Activated naive CD4-positive, alpha-beta T cell treated with anti-CD3 and anti-CD28 coated beads, Interleukin-2, amount 50 U/mL, for 24 hours (primary cell): ENCODE measurements around the gene IPO13.

Experiments used
- H3K27ac Mint-ChIP-seq: one replicate; pipeline ENCODE4 v1.8.0; 2021; ENCODE audit warnings: mild to moderate bottlenecking, mixed read lengths
- H3K27me3 Mint-ChIP-seq: one replicate; pipeline ENCODE4 v1.8.0; 2021; ENCODE audit warnings: mixed read lengths
- H3K36me3 Mint-ChIP-seq: one replicate; pipeline ENCODE4 v1.8.0; 2021; ENCODE audit warnings: mixed read lengths
- H3K4me1 Mint-ChIP-seq: one replicate; pipeline ENCODE4 v1.8.0; 2021; ENCODE audit warnings: mixed read lengths
- H3K4me3 Mint-ChIP-seq: one replicate; pipeline ENCODE4 v1.8.0; 2021; ENCODE audit warnings: mild to moderate bottlenecking, mixed read lengths
- H3K9me3 Mint-ChIP-seq: one replicate; pipeline ENCODE4 v1.8.0; 2021; ENCODE audit warnings: mixed read lengths

IPO13 gene

DNA sequence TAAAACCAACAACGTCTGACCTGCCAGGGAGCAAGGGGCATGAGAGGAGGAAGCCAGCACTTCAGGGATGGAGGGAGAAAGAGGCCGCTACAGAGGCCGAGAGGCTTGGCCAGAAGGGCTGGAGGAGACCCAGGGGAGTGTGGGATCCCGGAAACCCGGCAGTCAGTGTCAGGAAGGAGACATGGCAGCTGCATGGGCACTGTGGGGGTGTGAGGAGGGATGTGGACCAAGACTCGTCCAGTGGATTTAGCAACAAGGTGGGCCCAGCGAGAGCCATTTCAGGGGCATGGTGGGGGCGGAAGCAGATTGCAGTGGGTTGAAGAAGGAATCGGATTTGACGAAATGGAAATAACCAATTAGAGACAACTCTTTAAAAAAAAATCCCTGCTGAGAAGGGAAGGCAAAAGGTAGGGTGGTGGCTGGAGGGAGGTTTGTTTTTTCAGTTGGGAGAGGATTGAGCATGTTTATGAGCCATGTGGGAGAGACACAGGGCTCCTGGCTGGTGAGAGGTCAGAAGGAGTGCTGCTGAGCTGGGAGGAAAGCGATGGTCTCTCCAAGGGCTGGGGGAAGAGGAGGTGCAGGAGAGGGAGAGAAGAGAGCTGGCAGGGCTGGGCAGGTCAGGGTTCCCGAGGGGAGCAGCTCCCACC is 36.6 kb downstream of the IPO13 start:
- no peak overlapping the region for H3K27ac Mint-ChIP-seq
- peaks cover 7% of the 10 kb centered on the region for H3K4me1 Mint-ChIP-seq
- H3K36me3 Mint-ChIP-seq: peaks cover 2% of the 10 kb centered on the region
- H3K4me3 Mint-ChIP-seq: no peak overlapping the region
- peaks cover 2% of the 10 kb centered on the region for H3K27me3 Mint-ChIP-seq
- no peaks in the 10 kb centered on the region for H3K9me3 Mint-ChIP-seq

DNA sequence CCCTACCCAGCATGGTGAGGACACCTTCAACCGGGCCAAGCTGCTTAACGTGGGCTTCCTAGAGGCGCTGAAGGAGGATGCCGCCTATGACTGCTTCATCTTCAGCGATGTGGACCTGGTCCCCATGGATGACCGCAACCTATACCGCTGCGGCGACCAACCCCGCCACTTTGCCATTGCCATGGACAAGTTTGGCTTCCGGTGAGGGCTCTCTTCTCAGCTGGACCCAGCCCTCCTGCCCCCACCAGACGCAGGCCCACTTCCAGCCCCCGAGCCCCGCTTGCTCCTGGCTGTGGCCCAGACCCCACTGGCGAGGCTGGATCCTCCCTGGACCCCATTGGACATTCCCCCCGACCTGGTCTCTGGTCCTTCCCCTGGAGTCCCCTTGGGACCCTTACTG is 38.1 kb downstream of the IPO13 start:
- no peak overlapping the region for H3K4me3 Mint-ChIP-seq
- H3K36me3 Mint-ChIP-seq: no peaks in the 10 kb centered on the region
- H3K27ac Mint-ChIP-seq: no peak overlapping the region
- peaks cover 2% of the 10 kb centered on the region for H3K4me1 Mint-ChIP-seq
- peaks cover 1% of the 10 kb centered on the region for H3K27me3 Mint-ChIP-seq
- no peaks in the 10 kb centered on the region for H3K9me3 Mint-ChIP-seq

DNA sequence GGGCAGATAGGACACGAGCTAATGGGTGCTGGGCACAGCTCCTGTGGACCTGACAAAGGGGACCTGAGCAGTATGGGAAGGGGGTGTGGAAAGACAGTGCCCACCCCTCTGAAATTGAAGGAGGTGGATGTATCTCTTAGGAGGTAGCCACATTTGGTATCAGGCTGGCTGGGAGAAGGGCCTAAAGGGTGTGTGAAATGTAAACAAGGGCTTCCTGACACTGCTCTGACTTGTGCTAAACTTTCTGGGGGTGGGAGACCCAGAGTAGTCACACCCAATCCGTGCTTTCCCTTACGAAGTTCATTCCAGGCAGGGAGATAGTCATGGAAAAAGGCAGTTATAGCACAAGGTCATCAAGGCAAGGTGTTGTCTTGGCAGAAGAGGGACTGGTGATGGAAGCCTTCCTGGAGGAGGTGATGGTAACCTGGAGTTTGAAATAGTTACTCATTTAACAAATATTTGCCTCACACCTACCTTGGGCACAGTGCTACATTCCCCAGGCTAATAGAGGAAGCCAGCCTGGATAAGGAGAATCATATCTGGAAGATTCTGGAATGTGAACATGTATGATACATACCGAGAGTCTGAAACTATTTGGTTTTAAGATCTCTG is 39.3 kb downstream of the IPO13 start:
- Mint-ChIP-seq H3K27me3 (no peaks in the 10 kb centered on the region), H3K9me3 (no peaks in the 10 kb centered on the region), H3K36me3 (no peaks in the 10 kb centered on the region), H3K4me1 (no peaks in the 10 kb centered on the region), H3K4me3 (no peak overlapping the region), H3K27ac (no peak overlapping the region)

DNA sequence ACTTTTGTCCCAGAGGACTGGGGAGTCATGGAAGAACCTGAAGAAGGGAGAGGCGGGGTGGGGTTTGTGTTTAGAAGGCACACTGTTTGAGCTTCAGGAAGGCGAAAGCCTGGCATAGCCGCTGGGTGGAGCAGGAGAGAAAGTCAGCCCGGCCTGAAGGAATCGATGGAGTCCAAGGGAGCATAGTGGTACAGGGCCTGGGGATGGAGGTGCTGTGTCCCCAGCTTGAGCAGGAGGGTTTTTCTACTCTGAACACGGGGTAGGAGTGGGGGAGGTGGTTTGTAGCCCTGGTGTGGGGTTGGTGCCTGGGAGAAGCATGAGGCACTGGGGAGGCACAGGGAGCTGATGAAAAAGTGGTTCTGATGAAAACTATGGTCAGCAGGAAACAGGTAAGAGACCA is 40.0 kb downstream of the IPO13 start:
- no peak overlapping the region for H3K4me3 Mint-ChIP-seq

DNA sequence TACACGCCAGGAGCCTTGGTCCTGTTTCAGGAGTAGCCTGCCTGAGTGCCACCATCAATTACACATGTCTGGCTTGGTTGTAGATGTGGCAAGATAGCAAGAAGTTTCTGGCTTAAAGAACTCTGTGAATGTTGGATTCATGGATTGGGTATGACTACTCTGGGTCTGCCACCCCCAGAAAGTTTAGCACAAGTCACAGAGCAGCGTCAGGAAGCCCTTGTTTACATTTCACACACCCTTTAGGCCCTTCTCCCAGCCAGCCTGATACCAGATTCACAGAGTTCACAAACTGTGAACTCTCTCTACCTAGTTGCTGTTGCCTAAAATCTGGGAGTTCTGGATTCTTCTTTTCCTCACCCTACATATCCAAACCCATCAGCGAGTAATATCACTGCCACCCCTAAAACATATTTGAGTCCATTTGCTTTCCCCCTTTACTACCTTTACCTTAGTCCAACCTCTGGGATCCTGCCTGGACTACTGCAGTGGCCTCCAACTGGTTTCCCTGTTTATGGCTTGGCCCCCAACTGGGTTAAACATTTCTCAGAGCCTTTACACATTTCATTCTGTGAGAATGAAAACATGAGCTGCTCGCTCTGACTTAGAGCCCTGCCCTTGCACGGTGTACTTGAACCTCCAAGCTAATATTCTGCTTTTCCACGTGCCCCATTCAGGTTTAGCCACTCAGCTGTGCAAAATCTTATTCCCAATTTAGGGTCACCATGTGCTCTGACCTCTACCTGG is 40.6 kb downstream of the IPO13 start:
- Mint-ChIP-seq H3K36me3 (no peaks in the 10 kb centered on the region), H3K9me3 (no peaks in the 10 kb centered on the region), H3K27ac (no peak overlapping the region), H3K27me3 (no peaks in the 10 kb centered on the region), H3K4me3 (no peak overlapping the region), H3K4me1 (peaks cover 2% of the 10 kb centered on the region)

More for the DNA sequence above, 40.0 kb downstream of the IPO13 start:
- Mint-ChIP-seq H3K27ac (no peak overlapping the region), H3K9me3 (no peaks in the 10 kb centered on the region), H3K36me3 (no peaks in the 10 kb centered on the region), H3K4me1 (no peaks in the 10 kb centered on the region), H3K27me3 (no peaks in the 10 kb centered on the region)

DNA sequence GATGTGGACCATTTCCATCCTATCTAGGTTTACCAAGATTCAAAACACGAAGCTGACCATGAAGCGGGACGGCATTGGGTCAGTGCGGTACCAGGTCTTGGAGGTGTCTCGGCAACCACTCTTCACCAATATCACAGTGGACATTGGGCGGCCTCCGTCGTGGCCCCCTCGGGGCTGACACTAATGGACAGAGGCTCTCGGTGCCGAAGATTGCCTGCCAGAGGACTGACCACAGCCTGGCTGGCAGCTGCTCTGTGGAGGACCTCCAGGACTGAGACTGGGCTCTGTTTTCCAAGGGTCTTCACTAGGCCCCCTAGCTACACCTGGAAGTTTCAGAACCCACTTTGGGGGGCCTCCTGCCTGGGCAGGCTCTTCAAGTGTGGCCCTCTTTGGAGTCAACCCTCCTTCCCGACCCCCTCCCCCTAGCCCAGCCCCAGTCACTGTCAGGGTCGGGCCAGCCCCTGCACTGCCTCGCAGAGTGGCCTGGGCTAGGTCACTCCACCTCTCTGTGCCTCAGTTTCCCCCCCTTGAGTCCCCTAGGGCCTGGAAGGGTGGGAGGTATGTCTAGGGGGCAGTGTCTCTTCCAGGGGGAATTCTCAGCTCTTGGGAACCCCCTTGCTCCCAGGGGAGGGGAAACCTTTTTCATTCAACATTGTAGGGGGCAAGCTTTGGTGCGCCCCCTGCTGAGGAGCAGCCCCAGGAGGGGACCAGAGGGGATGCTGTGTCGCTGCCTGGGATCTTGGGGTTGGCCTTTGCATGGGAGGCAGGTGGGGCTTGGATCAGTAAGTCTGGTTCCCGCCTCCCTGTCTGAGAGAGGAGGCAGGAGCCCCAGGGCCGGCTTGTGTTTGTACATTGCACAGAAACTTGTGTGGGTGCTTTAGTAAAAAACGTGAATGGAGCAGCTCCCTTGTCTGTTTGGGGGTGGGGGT is 43.8 kb downstream of the IPO13 start:
- Mint-ChIP-seq H3K4me3 (peak overlapping the region; percentile 88), H3K36me3 (no peaks in the 10 kb centered on the region), H3K9me3 (no peaks in the 10 kb centered on the region), H3K27ac (no peak overlapping the region), H3K27me3 (no peaks in the 10 kb centered on the region), H3K4me1 (peaks cover 8% of the 10 kb centered on the region)

DNA sequence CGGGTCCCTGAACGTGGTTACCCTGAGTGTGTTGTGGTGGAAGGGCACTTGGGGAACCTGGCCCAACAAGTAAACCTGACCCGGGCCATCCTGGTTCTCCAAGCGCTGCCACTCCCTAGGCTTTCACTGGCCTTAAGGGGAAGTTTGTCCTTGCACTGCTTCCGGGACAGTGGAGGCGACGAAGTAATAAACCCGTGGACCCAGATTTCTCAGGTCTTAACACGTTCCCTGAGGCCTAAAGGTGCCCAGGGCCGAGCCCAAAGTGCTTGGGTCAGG is 44.4 kb downstream of the IPO13 start:
- Mint-ChIP-seq H3K4me3 (peak overlapping the region; percentile 88), H3K27me3 (no peaks in the 10 kb centered on the region), H3K36me3 (no peaks in the 10 kb centered on the region), H3K9me3 (no peaks in the 10 kb centered on the region), H3K4me1 (peaks cover 8% of the 10 kb centered on the region), H3K27ac (no peak overlapping the region)

DNA sequence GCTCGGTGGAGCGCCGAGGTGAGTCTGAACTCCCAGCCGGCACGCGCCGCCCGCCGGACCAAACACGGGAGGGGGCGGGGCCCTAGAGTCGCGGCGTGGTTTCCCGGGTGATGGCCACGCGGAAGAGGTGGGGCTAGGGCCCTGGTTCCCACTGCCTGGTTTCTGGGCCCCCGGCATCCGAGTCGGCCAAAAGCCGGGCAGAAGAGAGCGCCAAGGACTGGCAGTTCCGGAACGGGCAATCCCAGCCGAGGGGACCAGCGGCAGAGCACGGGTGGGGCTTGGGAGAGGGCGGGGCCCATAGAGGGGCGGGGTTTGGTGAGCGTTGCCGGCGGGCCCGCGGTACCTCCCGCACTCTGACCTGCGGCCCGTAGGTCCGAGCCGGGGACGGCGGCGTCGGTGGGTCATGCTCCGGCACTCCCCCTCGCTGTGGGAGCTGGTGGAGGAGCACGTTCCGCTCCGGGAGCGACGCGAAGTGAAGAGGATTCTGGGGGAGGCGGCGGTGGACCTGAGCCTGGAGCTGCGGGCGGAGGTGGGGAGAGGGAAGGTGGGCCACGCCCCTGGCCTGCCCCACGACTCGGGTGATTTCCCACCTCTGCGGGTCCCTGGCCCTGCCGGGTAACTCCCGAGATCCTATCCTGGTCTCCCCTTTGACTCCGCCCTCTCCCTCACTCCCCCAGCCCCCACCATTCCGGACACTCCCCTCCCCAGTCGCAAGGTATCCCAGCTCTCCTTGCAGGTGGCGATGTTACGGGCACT is 44.9 kb downstream of the IPO13 start, which contains the start of gene CCDC24:
TSS of gene CCDC24 (plus strand) at position 124 of the 756 bp plus-strand sequence. CDS start at position 404, 280 bp downstream.
- H3K36me3 Mint-ChIP-seq: no peaks in the 10 kb centered on the region
- H3K4me3 Mint-ChIP-seq: peak within 1 kb of the TSS; percentile 88
- H3K9me3 Mint-ChIP-seq: no peaks in the 10 kb centered on the region
- peaks cover 8% of the 10 kb centered on the region for H3K4me1 Mint-ChIP-seq
- no peaks in the 10 kb centered on the region for H3K27me3 Mint-ChIP-seq
- peak within 1 kb of the TSS; percentile 46 for H3K27ac Mint-ChIP-seq

DNA sequence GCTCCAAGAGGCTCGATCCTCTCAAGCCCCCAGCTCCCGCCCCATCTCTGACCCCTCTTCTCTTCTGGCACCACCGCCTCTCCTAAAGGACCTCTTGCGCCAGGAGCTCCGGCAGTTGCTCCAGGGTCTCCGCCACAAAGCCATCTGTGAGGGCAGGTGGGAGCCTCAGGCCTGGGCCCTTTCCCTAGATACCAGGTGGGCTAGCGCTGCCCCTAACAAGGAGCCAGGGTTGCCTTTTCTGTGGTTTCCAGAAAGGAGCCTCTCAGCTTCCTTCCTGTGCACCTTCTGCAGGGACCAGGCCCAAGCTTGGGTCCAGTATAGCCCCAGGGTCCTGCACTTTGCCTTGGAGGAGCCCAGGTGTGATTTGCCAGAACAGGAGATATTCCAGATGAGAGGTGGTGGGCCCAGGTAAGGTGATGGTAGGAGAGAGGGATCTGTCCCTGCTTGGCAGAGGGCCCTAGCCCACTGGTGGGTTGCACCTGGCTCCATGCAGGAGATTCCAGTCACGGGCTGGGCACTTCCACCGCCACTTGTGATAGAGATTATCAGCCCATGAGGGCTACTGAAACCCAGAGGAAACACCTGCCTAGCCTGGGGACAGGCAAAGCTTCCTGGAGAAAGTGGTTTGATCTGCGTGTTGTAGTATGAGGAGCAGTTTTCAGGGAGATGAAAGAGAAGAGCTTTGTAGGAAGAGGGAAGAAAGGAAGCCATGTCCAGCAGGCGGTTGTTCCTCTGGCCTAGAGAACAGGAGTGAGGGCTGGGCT is 45.7 kb downstream of the IPO13 start:
- Mint-ChIP-seq H3K4me1 (peaks cover 8% of the 10 kb centered on the region), H3K4me3 (peak overlapping the region; percentile 88), H3K36me3 (no peaks in the 10 kb centered on the region), H3K27me3 (no peaks in the 10 kb centered on the region), H3K9me3 (no peaks in the 10 kb centered on the region), H3K27ac (peak overlapping the region; percentile 11)

DNA sequence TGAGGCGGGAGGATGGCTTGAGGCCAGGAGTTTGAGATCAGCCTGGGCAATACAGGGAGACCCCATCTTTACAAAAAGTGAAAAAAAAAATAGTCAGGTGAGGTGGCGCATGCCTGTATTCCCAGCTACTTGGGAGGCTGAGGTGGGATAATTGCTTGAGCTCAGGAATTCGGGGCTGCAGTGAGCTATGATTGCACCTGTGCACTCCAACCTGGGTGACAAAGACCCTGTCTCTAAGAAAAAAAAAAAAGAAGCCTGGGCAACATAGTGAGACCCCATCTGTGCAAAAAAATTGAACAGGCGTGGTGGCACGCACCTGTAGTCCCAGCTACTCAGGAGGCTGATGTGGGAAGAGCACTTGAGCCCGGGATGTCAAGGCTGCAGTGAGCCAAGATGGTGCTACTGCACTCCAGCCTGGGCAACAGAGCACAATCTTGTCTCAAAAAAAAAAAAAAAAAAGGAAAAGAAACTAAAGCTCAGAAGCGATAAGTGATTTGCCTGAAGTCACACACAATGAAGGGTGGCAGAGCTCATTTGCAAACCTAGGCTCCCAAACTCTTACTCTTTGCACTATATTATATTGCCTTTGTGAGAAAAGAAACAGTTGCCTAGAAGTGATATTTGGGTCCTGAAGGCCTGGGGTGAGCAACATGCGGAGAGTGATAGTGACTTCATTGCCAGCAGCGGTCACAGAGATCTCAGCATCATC is 46.6 kb downstream of the IPO13 start:
- H3K27ac Mint-ChIP-seq: no peak overlapping the region
- H3K9me3 Mint-ChIP-seq: no peaks in the 10 kb centered on the region

DNA sequence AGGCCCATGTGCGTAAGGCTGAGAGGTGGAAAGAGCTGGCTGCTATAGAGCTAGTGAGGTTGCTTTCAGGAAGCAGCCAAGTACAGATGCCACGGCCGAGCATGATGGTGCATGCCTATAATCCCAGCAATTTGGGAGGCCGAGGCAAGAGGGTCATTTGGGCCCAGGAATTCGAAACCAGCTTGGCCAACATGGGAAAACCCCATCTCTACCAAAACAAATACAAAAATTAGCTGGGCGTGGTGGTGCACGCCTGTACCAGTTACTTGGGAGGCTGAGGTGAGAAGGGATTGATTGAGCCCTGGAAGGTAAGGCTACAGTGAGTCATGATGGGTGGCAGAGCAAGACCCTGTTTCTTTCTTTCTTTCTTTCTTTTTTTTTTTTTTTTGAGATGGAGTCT is 47.3 kb downstream of the IPO13 start:
- no peaks in the 10 kb centered on the region for H3K27me3 Mint-ChIP-seq
- no peak overlapping the region for H3K27ac Mint-ChIP-seq
- no peak overlapping the region for H3K4me3 Mint-ChIP-seq

More for the DNA sequence above, 46.6 kb downstream of the IPO13 start:
- Mint-ChIP-seq H3K36me3 (no peaks in the 10 kb centered on the region), H3K4me3 (no peak overlapping the region), H3K4me1 (peaks cover 8% of the 10 kb centered on the region), H3K27me3 (no peaks in the 10 kb centered on the region)

DNA sequence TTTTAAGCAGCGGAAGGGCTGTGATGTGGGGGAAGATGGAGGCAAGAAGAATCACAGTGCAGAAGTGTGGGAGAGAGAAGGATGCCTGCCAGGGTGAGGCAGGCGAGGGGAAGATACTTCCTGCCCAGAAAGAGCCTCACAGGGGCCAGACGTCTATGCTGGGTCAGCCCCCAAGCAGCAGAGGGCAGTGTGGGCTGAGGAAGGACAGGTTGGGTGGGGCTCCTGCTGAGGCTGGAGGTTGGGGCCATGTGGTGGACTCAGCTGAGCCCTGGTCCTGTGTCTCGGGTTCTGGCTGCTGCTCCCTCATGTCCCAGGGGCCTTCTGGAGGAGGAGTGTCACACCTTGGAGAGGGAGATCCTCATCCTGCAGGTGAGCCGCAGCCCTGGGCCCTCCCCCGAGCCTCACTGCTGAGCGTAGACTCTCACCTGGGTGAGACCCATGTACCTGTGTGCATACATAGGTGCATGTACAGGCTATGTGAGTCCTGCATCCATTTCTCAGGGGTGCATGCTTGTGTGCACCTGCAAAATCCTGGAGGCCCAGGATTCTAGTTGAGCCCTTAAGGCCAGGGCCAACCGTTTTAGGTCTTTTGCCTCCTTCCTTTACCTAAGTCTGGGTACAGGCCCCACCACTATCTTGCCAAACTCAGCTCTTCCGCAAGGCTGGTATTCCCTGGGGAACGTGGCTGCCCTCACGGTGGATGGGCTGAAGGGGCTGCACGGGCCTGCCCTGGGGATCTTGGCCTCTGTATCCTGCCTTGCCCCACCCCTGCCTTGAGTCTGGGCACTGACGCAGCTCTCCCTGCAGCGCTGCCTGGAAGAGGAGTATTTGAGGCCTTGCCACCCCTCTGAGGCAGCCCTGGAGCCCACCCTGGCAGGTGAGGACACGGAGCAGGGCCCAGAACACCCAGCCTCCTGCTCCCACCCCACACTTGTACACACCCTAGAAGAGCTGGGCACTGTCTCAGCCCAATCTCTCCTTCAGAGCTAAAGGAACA is 48.3 kb downstream of the IPO13 start:
- H3K9me3 Mint-ChIP-seq: no peaks in the 10 kb centered on the region
- H3K4me3 Mint-ChIP-seq: no peak overlapping the region
- no peaks in the 10 kb centered on the region for H3K27me3 Mint-ChIP-seq
- peaks cover 2% of the 10 kb centered on the region for H3K36me3 Mint-ChIP-seq
- peak overlapping the region; percentile 62 for H3K27ac Mint-ChIP-seq
- peaks cover 8% of the 10 kb centered on the region for H3K4me1 Mint-ChIP-seq

More for the DNA sequence above, 47.3 kb downstream of the IPO13 start:
- peaks cover 8% of the 10 kb centered on the region for H3K4me1 Mint-ChIP-seq
- no peaks in the 10 kb centered on the region for H3K36me3 Mint-ChIP-seq
- no peaks in the 10 kb centered on the region for H3K9me3 Mint-ChIP-seq
